Activated CD4-positive, alpha-beta T cell treated with anti-CD3 and anti-CD28 coated beads for 1 hour (primary cell): Measurements from ENCODE around the gene CD200.
"Not testable (repeated sequence)": the region's sequence is repeated elsewhere in the genome, so short reads cannot be mapped to it uniquely, and the experiment has no call there.

Experiments
- DNase-seq: peaks from one replicate; pipeline ENCODE4 v3.0.0-alpha.2; 2020

Gene CD200

DNA sequence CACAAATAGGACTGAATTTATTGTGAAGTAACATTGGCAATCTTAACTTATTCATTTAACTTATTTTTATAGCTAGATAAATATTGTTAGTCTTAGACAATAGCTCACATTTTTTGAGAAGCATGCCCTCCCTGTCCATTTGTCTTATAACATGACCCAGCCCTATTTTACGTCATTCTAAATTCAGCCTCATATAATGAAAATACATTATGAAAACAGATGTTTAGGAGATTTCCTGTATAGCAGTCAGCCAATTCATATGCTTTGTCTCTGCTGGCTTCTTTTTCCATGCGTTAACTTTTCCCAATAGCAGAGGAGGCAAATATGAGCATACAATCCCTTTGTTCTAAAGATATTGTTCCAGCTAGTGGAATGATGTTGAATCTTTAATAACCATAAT, 29.3 kb downstream of the CD200 start:
- no peak for DNase-seq

DNA sequence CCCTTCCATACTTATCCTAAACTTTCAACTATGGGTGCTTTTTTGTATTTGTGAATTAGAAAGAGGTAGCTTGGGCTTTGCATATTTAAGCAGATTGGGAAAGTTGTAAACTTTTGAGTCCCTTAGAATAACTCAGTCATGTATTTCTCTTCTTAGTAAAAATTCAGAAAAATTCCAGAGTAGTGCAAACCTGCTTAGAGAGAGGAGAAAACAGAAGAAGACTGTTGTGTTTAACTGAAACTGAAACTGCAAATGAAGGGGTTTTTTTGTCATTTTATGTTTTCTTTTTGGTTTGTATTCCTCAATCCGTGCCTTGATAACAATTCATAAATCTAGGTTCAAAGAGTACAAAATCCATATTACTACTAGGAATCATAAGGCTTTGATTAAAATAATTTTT, 31.3 kb downstream of the CD200 start:
- DNase-seq, result no peak

DNA sequence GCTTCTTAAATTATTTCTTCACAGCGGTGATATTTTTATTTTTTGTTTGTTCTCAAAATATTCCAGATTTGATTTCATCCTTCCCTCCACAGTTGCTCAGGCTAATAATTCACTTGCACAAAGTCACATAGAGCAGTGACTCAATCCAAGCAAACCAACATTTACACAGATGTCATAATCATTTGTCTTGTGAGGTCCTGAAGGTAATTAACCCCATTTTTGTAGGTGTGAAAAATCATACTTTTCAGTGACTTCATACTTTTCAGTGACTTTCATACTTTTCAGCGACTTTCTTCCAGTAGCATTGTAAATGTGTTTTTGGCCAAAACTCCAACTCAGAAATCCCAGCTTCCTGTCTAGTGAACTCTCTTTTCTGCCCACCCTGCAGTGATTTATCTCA, 32.1 kb downstream of the CD200 start:
- no peak for DNase-seq

DNA sequence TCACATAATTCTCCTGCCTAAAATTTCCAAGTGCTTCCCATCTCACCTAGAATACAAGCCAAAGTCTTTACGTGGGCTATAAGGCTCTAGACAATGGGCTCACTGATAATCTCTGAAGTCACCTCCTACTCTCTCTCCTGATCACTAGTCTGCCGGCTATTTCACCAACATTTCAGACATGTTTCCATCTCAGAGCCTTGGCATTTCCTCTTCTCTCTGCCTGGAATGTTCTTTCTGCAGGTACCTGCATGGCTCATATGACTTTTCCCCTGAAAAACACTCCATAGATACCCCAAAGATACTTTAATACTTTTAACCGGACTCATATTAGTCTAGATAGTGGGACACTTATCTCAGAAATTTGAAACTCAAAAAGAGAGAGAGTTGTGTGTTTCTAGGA, 32.7 kb downstream of the CD200 start:
- no peak for DNase-seq

DNA sequence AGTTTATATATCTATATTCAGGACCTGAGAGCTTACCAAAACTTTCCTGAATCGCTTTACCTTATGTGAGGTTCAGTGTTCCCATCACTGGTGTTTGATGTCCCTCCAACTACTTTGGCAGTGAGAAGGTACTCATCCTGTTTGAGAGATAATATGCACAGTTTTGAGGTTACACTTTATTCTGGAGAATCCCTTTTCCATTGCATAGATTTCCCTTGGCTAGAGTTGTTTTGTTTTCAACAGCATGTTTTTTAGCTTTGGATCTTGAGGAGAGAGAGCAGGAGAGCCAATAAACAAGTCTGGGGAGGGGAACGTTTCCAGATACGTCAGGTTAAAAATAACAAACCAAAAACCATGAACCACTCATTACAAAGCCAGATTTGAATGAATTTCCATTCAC, 33.6 kb downstream of the CD200 start:
- DNase-seq, result no peak

DNA sequence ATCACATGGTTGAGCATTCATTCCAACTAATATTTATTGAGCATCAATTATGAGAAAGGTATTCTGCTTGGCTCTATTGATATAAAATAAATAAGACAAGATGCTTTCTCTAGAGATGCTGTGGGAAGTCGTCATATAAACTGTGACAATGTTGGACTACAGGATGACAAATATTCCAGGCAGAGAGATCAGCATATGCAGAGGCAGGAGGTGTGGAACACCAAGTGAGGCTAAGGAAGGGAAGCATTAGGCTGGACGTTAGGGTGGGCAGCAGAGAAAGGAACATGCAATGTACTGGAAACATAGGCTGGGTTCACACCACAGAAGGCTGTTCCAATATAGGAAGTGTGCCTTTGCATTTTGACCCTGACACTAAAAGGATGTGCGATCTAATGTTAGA, 38.6 kb downstream of the CD200 start:
- DNase-seq, result no peak

DNA sequence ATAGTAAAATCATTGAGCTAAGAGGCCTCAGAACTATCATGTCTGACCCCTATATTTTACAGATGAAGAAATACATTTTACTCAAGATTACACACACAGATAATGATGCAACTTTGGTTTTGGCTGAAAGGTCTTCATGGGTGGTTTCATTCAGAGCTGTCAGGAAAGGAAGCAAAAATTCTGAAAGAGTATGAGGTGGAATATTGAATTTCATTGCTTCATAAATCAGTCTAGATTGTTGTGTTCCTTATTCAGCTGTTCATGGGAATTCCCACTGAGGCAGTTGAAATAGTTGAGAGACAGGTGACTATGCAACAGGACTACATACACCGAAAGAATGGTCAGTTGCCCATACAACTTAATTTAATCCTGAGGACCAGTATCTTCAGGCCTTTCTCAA, 39.4 kb downstream of the CD200 start:
- DNase-seq, result no peak

DNA sequence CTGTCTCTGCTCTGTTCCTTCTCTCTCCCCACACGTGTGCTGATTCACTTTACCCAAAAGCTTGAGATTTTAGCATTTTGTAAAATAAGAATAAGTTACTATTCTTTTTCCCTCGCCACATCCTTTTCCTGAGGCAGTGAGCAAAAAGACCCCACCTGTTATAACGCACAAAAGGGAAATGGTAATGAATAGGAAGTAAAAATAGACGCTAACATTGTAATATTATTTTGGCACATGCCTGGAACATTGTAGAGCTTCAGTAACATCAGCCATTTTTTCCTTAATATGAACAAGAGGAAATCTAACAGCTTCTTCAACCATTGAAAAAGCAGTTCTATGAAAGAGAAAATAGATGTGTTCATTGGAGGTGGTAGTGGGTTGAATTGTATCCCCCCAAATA, 40.5 kb downstream of the CD200 start:
- no peak for DNase-seq

DNA sequence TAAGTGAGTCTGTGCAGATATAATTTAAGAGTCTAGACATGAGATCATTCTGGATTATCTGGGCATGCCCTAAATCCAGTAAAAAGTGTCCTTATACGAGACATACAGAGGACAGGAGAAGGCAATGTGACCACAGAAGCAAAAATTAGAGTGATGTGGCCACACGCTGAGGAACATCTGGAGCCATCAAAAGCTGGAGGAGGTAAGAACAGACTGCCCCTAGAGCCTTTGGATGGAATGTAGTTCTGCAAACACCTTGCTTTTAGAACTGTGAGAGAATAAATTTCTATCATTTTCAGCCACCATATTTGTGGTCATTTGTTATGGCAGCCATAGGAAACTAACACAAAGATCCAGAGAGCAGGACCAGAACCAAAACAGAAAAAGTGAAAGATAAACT, 41.0 kb downstream of the CD200 start:
- DNase-seq, result no peak

DNA sequence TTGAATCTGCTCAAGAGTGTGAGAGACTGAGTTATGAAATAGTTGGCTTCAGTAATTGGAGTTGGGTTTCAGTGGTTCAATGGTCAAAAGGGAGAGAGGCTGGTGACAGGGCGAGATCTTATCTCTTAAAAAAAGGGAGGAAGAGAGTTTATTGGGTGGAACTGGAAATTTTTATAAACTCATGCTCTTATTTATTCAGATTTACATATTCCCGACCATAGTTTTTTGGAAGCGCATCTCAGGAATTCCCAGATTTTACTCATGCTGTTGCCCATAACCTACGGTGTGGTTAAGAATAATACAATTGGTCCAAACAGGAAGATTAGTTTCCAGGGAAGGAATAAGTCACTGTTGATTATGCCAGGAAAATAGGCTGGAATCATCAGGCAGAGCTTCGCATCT, 41.4 kb downstream of the CD200 start:
- DNase-seq, result no peak

DNA sequence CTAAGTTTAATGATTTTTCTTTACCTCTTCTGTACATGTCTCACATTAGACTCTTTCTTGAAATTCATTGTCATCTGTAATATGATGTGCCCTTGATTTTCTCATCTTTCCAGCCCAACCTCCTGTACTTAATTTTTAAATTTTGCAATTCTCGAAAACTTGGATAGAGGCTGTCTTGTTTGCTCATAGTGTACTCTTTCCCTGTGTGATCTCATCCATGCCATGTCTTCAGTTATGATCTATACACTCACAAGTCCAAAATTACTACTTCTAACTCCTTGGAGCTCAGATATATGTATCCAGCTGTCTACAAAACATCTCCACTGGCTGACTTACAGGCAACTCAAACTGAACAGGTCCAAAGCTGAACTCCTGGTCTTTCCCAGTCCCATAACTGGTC, 42.2 kb downstream of the CD200 start:
- no peak for DNase-seq

DNA sequence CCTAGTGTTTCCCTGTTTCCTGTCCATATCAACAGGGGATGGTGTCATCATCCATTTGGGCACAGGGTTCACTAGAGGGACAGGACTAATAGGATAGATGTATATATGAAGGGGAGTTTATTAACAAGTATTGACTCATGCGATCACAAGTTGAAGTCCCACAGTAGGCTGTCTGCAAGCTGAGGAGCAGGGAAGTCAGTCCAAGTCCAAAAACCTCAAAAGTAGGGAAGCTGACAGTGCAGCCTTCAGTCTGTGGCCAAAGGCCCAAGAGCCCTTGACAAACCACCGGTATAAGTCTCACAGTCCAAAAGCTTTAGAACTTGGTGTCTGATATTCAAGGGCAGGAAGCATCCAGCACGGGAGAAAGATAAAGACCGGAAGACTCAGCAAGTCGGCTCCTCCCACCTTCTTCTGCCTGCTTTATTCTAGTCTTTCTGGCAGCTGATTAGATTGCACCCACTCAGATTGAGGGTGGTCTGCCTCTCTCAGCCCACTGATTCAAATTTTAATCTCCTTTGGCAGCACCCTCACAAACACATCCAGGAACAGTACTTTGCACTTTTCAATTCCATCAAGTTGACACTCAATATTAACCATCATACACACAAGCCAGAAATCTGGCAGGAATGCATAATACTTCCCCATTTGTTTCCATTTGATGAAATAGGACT, 43.4 kb downstream of the CD200 start:
- DNase-seq, result no peak

DNA sequence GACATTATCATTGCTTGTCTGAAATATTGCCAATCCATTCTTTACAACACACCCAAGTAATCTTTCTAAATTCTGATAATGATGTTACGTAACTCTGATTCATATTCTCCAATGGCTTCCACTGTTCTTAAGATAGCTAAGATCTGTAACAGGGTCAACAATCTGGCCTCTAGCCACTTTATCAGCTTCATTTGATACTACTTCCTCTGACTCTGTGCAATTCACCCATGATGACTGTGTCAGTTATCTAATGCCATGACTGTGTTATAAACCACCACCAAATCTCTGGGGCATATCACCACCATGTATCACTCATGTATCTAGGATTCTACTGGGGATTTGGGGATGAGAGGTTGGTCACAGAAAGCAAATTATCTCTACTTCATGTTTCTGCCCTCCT, 44.0 kb downstream of the CD200 start:
- no peak for DNase-seq

DNA sequence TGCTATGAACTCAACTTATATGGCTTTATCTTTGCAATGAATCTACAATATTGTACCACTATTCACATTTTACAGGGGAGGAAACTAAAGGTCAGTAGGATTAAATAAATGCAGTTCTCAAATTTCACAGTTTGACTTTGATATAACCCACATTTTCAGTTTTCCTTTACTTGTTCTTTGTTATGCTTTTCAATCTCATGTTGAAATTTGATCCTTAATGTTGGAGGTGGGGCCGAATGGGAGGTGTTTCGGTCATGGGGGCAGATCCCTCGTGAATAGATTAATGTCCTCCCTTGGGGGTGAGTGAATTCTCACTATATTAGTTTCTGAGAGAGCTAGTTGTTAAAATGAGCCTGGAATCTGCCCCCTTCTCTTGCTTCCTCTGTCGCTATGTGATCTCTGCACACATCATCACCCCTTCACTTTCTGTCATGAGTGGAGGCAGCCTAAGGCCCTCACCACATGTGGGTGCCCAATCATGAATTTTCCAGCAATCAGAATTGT, 44.7 kb downstream of the CD200 start:
- DNase-seq, result no peak

DNA sequence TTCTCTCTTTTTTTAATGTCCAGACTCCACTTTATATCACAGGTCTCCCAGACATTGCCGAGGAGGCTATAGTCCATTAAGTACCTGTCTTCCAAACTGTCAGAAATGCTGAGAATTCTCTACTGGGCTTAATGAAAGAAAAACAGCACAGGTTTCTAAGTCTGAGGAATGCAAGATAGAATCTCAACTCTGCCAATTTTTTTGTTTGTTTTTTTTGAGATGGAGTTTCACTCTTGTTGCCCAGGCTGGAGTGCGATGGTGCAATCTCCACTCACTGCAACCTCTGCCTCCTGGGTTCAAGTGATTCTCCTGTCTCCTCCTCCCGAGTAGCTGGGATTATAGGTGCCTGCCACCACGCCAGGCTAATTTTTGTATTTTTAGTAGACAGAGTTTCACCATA, 45.4 kb downstream of the CD200 start:
- DNase-seq, result not testable (repeated sequence)

DNA sequence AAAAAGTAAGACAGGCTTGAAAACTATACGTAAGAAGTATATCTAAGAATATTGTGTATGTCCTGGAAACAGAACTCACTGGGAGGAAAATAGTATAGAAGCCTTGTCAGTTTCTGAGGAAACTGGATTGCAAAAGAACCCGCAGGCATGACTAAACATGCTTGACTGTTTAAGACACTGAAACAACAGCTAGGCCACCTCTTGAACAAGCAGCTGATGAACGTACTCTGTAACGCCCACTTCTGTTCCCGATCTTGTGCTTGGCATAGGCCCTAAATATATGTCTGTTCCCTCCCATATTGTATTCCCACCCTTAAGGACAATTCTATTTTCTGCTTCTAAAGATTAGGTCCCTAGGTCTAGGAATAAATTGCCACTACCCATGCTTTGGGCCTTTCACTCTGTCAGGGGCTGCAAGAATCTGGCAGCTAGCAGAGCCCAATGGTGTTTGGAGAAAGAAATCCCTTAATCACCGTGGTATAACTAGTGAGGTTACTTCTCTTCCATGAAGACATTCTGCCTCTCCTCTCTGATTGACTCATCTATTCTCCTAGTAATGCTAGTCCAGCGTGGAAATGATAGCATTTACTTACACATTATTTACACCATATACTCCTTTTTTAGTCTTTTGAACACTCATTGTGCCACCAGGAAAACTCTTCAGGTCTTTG, 46.2 kb downstream of the CD200 start:
- no peak for DNase-seq

DNA sequence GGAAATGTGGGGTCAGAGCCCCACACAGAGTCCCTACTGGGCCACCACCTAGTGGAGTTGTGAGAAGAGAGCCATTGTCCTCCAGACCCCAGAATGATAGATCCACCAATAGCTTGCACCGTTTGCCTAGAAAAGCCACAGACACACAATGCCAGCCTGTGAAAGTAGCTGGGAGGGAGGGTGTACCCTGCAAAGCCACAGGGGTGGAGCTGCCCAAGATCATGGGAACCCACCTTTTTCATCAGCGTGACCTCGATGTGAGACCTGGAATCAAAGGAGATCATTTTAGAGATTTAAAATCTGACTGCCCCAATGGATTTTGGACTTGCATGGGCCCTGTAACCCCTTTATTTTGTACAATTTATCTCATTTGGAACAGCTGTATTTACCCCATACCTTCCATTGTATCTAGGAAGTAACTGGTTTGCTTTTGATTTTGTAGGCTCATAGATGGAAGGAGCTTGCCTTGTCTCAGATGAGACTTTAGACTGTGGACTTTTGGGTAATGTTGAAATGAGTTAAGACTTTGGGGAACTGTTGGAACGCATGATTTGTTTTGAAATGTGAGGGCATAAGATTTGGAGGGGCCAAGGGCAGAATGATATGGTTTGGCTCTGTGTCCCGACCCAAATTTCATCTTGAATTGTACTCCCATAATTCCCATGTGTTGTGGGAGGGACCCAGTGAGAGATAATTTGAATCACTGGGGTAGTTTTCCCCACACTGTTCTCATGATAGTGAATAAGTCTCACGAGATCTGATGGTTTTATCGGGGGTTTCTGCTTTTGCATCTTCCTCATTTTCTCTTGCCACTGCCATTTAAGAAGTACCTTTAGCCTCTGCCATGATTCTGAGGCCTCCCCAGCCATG, 49.0 kb downstream of the CD200 start:
- DNase-seq, result no peak

DNA sequence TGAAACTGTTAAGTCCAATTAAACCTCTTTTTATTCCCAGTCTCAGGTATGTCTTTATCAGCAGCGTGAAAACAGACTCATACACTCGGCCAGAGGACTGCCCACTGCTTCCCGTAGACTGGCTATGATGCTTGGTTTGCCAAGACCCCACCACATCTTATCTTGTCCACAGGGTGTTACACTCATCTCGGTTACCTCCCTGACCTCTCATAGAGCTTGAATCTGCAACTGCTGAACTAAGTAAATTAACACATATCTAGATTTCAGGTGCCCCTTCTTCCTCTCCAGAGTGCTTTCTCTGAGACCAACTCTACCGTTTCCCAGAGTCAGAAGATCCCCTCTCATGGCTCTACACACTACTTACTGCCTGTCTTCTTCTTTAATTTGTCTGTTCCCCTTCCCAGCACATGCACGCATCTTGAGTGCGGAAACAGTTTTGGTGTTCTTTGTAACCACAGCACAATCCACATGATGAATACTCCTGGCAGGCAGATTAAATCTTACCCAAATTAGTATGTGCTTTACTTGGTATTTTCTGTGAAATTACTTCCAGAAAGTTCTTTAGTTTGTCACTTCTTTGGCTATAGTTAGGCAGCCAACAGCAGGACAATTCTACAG, 49.7 kb downstream of the CD200 start:
- no peak for DNase-seq

DNA sequence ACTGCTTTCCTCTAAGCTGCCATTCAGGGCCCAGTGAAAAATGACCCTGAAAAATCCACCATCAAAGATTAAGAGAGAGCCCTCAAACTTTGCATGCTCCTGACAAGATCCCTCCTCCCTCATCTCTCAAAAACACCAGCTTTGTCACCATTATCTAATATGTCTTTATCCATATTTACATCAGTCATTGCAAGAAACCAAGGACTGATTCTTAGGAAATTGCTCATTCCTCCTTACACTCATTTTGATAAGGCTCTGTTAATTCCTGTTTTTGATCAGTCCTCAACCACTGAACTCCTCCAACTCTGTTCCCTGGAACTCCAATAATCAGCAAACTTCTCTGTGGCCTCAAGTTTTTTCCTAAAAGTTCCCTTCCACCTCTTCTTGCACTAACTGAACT, 51.8 kb downstream of the CD200 start:
- no peak for DNase-seq

DNA sequence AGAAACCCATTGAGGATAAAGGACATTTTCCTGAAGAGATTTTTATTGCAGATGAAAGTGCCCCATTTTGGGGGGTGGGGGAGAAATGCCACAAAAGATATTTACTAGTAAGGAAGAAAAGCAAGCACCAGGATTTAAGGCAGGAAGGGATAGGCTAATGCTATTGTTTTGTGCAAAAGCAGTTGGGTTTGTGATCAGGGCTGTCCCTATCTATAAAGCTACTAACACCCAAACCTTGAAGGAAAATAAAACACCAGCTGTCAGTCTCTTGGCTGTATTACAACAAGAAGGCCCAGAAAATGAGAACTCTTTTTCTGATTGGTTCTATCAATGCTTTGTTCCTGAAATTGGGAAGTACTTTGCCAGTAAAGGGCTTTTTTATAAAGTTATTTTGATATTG, 56.0 kb downstream of the CD200 start:
- no peak for DNase-seq

DNA sequence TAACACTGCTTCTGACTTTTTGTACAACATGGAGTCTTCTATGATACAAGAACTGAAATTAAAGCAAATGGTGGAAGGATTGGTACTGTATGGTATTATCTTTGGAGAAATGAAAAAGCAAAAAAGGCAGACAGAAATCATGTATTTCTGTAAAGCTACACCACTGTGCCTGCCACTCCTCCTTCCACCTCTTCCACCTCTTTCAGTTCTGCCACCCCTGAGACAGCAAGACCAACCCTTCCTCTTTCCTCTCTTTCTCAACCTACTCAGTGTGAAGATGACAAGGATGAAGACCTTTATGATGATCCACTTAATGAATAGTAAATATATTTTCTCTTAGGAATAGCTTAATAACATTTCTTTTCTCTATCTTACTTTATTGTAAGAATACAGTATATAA, 57.0 kb downstream of the CD200 start:
- no peak for DNase-seq

DNA sequence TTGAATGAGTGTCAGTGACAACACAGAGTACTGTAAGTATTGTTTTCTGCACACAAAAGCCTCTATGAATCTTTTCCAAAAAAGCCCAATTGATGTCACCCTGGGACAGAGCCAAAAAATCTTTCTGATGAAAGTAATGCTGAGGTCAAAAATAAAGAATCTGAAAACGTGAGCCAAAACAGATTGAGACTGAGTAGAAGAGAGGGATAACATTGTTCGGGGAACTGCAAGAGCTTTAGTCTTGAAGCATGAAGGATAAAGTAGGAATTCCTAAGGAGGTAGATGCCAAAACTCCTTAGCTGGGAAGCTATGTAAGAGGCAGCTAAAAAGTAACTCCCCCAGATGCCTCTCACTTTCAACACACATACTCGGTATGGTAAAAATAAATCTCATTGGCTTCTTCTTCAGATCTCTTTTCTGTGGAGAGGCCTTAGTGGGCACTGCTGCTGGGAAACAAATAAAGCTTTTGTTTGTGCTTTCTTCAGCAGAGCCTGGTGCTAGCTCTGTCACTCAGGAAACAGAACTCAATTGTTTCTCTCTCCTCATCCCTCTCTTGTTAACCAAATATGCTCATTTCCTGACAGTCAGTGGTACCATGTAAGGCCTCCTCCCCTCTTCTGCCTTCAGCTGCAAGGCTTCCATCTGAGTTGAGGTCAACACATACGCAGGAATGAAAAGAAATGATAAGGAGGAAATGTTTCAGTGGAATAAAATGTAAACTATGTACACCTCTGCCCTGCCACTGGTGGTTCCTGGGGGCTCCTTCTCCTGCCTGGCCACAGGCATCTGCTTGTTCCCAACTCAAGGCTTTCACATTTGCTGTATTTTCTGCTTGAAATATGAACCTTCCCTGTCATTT, 58.1 kb downstream of the CD200 start:
- no peak for DNase-seq

DNA sequence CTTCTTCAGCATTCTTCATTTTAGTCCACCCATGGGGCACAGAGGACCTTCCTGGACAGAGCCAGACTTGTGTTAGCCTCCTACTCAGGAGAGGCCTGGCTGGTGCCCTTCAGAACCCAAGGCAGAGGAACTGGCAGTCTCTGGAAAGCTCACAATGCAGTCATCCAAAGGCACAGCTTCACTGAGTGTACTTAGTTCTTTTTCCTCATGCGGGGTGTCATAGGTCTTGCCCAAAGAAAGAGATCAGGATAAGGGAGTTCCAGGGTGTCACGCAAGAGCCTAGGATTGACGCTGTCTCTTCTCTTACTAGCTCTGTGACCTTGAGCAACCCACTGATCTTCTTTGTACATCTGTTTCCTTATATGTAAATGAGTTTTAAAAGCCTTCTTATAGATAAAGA, 58.7 kb downstream of the CD200 start:
- no peak for DNase-seq
